SK-MEL-5 (cell line): ENCODE results near the gene ZCCHC4. TPM values are rescaled to one million over a fixed set of nuclear protein-coding genes. Genes with fewer than 3 reads are reported as not detected.

Source experiments
- DNase-seq: peaks from one replicate; pipeline ENCODE4 v3.0.0-alpha.2; 2016; ENCODE audit warnings: low read depth, low spot score
- in situ Hi-C: cut with HindIII; loops from 2 replicates; pipeline ENCODE4 v1.10.0; 2016; ENCODE audit warnings: low sequenced_read_pairs, high pct_unique_total_duplicates, low pct_unique_long_range_greater_than_20kb
- total RNA-seq: library from RNA; depleted of rRNA; stranded (reverse); fragments of >200 nt; shearing (Covaris generic); gene quantifications from 2 replicates; pipeline ENCODE4 v1.2.3, GENCODE V29; 2014; rRNA removed

The ZCCHC4 gene
- total RNA-seq, 1 experiment from 2014 or later: 9.3 TPM

DNA sequence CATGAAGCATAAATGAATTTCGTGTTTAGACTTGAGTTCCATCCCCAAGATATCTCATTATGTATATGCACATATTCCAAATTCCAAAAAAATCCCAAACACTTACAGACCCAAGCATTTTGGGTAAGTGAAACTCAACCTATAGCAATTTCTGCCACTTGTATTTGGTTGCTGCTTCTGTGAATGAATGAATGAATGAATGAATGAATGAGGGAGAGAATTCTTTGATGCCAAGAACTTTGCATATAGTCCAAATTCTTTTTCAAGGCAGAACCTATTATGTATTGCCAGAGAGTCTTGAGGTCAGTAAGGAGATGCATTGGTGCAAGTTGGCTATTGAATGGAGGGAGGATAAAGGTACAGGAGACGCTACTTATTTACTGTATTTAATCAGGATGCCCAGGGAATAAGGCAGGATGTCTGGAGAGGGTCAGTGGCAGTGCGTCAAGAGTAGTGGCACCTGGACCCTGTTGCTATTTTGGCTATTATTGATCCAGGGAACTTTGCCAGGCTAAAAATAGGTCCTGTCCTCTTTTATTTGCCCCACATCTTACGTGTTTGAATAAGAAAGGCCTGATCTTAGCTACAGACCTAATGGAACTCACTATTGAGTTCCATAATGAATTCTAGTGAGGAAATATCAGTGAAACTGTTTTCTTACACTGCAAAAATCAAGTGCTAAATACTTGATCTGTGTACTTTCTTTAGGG lies 98.4 kb downstream of the ZCCHC4 start:
- in situ Hi-C loops: no loop called here
- DNase-seq: no peak

DNA sequence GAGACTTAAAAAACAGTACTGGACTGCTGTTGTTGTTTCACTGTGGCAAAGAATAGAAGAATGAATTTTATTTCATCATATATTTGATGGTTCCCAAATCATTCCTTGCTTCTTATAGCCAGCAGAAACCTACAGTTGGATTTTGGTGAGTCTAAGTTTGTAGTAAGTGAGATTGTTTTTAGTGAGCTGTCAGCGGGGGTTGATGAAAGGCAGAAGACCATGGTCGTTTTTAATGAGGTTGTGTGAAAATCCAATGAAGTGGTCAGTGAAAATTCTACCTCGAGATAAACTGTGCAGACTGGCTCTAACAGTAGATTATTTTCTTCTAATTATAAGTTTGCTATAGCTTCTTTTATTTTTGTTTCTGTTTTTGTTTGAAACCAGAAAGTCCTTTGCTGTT lies 100.7 kb downstream of the ZCCHC4 start:
- in situ Hi-C loops: no loop called here
- no peak for DNase-seq

DNA sequence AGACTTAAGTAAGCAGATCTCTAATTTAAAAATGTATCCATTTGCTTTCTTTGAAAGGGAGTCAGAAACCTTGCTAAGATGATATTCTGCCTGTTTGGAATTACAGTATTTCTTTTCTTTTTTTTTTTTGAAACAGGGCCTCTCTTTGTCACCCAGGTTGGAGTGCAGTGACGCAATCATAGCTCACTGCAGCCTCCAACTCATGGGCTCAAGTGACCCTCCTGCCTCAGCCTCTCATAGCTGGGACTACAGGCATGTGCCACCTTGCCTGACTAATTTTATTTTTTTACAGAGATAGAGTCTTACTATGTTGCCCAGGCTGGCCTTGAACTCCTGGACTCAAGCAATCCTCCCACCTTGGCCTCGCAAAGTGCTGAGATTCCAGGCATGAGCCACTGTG lies 104.4 kb downstream of the ZCCHC4 start:
- in situ Hi-C loops: no loop called here
- no peak for DNase-seq

Other genes with a start within 250 kb of the ZCCHC4 start
- 6.9 and 8.4 TPM in 2 replicates for gene SEPSECS, start 152.3 kb upstream of the ZCCHC4 start, total RNA-seq
- 9.1 and 10.3 TPM in 2 replicates for gene PI4K2B, start 78.7 kb upstream of the ZCCHC4 start, total RNA-seq
- 29.4 and 29.6 TPM in 2 replicates for gene ANAPC4, start 64.5 kb downstream of the ZCCHC4 start, total RNA-seq